Activated B cell treated with CpG ODN at 0.5 μM for 24 hours (primary cell): ENCODE measurements around the gene MRPS35. TPM values are rescaled to one million over a fixed set of nuclear protein-coding genes. Genes with fewer than 3 reads are reported as not detected.

Experiments used
- ATAC-seq: fragments of 200-7000 bp; cut with Tn5 transposase; one replicate; pipeline ENCODE4 v1.10.0; 2021; ENCODE audit warnings: low read depth, mild to moderate bottlenecking, moderate library complexity
- CTCF ChIA-PET: fragments of 350-600 bp; sonication (Branson Sonifier 250); formaldehyde crosslinking; loops from one replicate; lab custom pipeline; 2021; ENCODE audit warnings: antibody characterized with exemption; lab: Charles Lee
- POLR2A ChIA-PET: fragments of 350-600 bp; sonication (Branson Sonifier 250); formaldehyde crosslinking; loops from one replicate; lab custom pipeline; 2021; ENCODE audit warnings: antibody characterized with exemption; lab: Charles Lee
- DNase-seq: peaks from one replicate; pipeline ENCODE4 v3.0.0; 2022
- H3K27ac Mint-ChIP-seq: one replicate; pipeline ENCODE4 v1.8.0; 2020; ENCODE audit warnings: mixed read lengths
- H3K27me3 Mint-ChIP-seq: one replicate; pipeline ENCODE4 v1.8.0; 2021; ENCODE audit warnings: mixed read lengths
- H3K36me3 Mint-ChIP-seq: one replicate; pipeline ENCODE4 v1.8.0; 2021; ENCODE audit warnings: low read depth, mixed read lengths
- H3K4me1 Mint-ChIP-seq: one replicate; pipeline ENCODE4 v1.8.0; 2021; ENCODE audit warnings: mixed read lengths
- H3K4me3 Mint-ChIP-seq: one replicate; pipeline ENCODE4 v1.8.0; 2020; ENCODE audit warnings: mild to moderate bottlenecking, mixed read lengths
- H3K9me3 Mint-ChIP-seq: one replicate; pipeline ENCODE4 v1.8.0; 2020; ENCODE audit warnings: mixed read lengths
- CTCF ChIP-seq: fragments of 200-600 bp; IDR thresholded peaks from one replicate; pipeline ENCODE4 v1.8.0; 2022; ENCODE audit warnings: antibody characterized with exemption, mild to moderate bottlenecking
- intact Hi-C: fragments of 100-400 bp; cut with micrococcal nuclease; formaldehyde crosslinking; loops from one replicate; pipeline ENCODE4 v1.15.1; 2024
- total RNA-seq: library from RNA; stranded (reverse); gene quantifications from 2 replicates; pipeline ENCODE4 v1.2.3, GENCODE V29; 2022

Gene MRPS35
- total RNA-seq, 1 donor from 2014 or later, result 36.2 TPM

- H3K4me3 Mint-ChIP-seq, result no peak overlapping the region
- peaks cover 19% of the 10 kb centered on the region for H3K36me3 Mint-ChIP-seq
- ChIA-PET CTCF (interaction anchor here (0.9 kb wide), 1 partner anchor 273 kb away, joined by 4 read pairs; no protein-coding TSS in a partner anchor), POLR2A (no interaction called here)
- TF ChIP-seq CTCF, result no peak
- H3K27me3 Mint-ChIP-seq, result peaks cover 3% of the 10 kb centered on the region
- H3K9me3 Mint-ChIP-seq, result no peaks in the 10 kb centered on the region
- no peak for ATAC-seq
- DNase-seq, result no peak
- H3K27ac Mint-ChIP-seq, result no peak overlapping the region
- peaks cover 17% of the 10 kb centered on the region for H3K4me1 Mint-ChIP-seq
- intact Hi-C loops, result no loop called here
Measured at GRCh38 chr12:27707216-27707615, 3.4 kb upstream of the MRPS35 start.

- intact Hi-C loops, result no loop called here
- no peaks in the 10 kb centered on the region for H3K27me3 Mint-ChIP-seq
- no peak for TF ChIP-seq CTCF
- ChIA-PET POLR2A (interaction anchor here (1.3 to 3.4 kb wide), 2 partner anchors 70 to 186 kb away, joined by 3 to 26 read pairs; partner anchors contain the start of genes KLHL42 and MANSC4), CTCF (no interaction called here)
- H3K4me1 Mint-ChIP-seq, result peaks cover 26% of the 10 kb centered on the region
- peaks cover 26% of the 10 kb centered on the region for H3K36me3 Mint-ChIP-seq
- no peak overlapping the region for H3K4me3 Mint-ChIP-seq
- H3K9me3 Mint-ChIP-seq, result no peaks in the 10 kb centered on the region
- no peak overlapping the region for H3K27ac Mint-ChIP-seq
- DNase-seq (no peak), ATAC-seq (no peak)
Measured at GRCh38 chr12:27709212-27709931, 1.3 kb upstream of the MRPS35 start.

GRCh38 chr12:27709932-27710591 is 570 bp upstream of the MRPS35 start:
- H3K4me1 Mint-ChIP-seq, result peaks cover 29% of the 10 kb centered on the region
- H3K27ac Mint-ChIP-seq, result peak overlapping the region; percentile 99
- peaks cover 29% of the 10 kb centered on the region for H3K36me3 Mint-ChIP-seq
- ChIA-PET CTCF (no interaction called here), POLR2A (interaction anchor here (1.3 to 3.4 kb wide), 2 partner anchors 70 to 187 kb away, joined by 3 to 26 read pairs; partner anchors contain the start of genes KLHL42 and MANSC4)
- intact Hi-C loops, result loop anchor here (1.0 to 5.0 kb wide), 9 partner anchors 70 to 1671 kb away; partner anchors contain the start of genes CCDC91, ERGIC2, FGFR1OP2 and ITPR2
- H3K9me3 Mint-ChIP-seq, result no peaks in the 10 kb centered on the region
- peak; percentile 35 for ATAC-seq
- peak overlapping the region; percentile 99 for H3K4me3 Mint-ChIP-seq
- no peak for DNase-seq
- TF ChIP-seq CTCF, result no peak
- H3K27me3 Mint-ChIP-seq, result no peaks in the 10 kb centered on the region

GRCh38 chr12:27711317-27711682 is 668 bp downstream of the MRPS35 start:
- no peaks in the 10 kb centered on the region for H3K27me3 Mint-ChIP-seq

More at GRCh38 chr12:27711317-27711682, 668 bp downstream of the MRPS35 start:
- Mint-ChIP-seq H3K4me1 (peaks cover 29% of the 10 kb centered on the region), H3K4me3 (peak overlapping the region; percentile 99), H3K36me3 (peaks cover 38% of the 10 kb centered on the region), H3K27ac (peak overlapping the region; percentile 99), H3K9me3 (no peaks in the 10 kb centered on the region)
- no peak for TF ChIP-seq CTCF
- CTCF ChIA-PET, result no interaction called here
- POLR2A ChIA-PET, result interaction anchor here (3.4 kb wide), 1 partner anchor 69 kb away, joined by 26 read pairs; the partner anchor contains the start of genes KLHL42 and MANSC4
- intact Hi-C loops, result loop anchor here (2.0 to 5.0 kb wide), 5 partner anchors 110 to 1670 kb away; partner anchors contain the start of genes ERGIC2, PPFIBP1, STK38L and TM7SF3
- ATAC-seq (no peak), DNase-seq (no peak)
